AG08396 (cell line): ENCODE measurements around the gene IL17RE.
A peak's percentile ranks its signal among the peaks of the same experiment; 100 is the strongest.

Source experiments
- DNase-seq: peaks from one replicate; pipeline ENCODE4 v3.0.0; 2012; ENCODE audit warnings: low spot score, mixed read lengths

The IL17RE gene

DNA sequence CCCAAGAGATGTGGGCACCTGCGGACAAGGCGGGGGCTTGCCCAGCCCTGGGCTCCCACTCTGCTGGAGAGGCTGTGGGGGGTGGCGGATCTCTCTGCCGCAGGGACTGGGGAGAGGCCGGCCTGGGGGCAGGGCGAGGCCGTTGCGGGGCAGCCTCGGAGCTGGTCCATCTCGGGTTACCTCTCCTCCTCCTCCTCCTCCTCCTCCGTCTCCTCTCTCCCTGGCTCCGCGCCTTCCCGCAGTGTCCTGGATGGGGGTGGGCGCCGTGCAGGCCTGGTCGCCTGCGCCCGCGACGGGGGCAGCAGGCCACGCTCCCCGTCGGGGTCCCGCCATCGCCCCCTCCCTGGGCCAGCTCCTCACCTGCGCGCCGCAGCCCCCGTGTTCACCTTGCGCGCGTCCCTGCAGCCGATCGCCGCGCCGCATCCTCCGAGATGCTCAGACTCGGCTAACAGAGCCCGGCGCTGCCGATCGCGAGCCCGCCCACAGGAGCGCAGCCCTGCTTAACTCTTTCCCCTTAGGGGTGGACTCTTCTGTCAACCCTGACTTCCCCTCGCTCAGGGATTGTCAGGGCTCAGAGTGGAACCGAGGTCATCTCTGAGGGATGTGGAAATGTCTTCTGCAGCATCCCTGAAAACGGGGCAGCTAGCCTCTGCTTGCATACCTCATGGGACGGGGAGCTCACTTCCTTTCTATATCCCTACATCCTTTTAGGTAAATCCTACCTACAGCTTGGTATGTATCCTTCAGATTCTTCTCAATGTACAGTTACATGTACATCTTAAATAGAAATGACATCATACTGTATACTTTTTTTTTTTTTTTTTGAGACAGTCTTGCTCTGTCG, 49.5 kb downstream of the IL17RE start, which contains the start of gene PRRT3:
PRRT3 (minus strand) TSS at position 447 of the 844 bp plus-strand sequence. CDS start 2,293 bp downstream, outside the sequence.
- DNase-seq, result peak; percentile 78

DNA sequence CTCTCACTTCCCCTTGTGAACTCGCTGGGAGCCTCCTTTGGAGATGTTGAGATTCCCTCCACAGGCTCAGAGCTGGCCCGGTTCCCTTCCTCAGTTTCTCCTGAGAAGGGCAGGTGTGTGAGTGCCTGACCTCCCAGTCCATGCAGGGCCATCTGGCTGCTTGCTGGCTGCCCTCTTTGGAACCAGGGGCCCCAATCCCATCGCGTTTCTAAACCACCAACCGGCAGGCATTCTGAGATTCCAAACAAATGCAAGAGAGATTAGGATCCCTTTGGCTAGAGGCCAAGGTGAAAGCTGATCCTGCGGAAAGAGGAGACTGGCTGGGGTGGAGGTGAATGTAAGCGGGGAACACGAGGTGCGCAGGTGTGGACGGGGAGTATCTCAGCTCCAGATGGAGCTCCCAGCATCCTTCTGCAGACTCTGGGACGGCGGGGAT, 52.4 kb downstream of the IL17RE start:
- no peak for DNase-seq

- DNase-seq, result no peak
Observed at GRCh38 chr3:9955611-9956352, 53.1 kb downstream of the IL17RE start.

DNA sequence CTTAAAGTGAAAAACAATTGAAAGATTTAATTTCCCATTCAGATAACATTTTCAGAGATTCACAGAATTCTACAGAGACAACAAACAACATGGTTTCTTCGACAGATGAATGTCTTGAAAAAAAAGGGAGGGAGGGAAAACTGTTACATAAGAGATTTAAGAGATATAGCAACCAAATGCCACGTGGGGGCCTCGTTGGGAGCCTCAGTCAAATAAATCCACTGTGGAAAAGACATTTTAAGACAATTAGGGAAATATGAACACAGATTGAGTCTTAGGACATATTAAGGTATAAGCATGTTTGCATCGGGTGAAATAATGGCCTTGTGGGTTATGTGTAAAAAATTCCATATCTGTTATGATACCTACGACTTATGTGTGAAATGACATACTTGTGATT, 54.6 kb downstream of the IL17RE start:
- DNase-seq, result no peak

DNA sequence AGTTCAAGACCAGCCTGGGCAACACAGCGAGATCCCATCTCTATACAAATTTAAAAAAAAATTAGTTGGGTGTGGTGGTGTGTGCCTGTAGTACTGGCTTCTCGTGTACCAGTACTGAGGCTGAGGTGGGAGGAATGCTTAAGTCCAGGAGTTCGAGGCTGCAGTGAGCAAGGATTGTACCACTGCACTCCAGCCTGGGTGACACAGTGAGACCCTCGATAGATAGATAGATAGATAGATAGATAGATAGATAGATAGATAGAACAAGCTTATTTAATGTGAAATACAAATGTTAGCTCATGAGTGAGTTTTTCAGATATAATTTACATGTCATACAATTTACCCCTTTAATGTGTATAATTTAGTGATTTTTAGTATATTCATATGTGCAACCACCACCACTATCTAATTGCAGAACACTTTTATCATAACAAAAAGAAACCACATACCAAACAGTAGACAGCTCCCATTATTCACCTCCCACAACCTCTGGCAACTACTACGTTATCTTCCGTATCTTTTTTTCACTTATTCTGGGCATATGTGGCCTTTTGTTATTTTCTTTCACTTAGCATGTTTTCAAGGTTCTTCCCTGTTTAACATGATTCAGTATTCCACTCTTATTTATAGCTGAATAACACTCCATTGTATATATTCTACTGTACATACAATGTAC, 62.7 kb downstream of the IL17RE start:
- no peak for DNase-seq
